GM18868 (cell line): ENCODE results near the gene ODAD4.

Experiments used
- ATAC-seq: cut with Tn5 transposase; IDR thresholded peaks from one replicate; pipeline ENCODE4 v1.9.1; 2021; ENCODE audit warnings: mild to moderate bottlenecking, moderate library complexity; ENCODE audit not compliant: unreplicated experiment

The ODAD4 gene

DNA sequence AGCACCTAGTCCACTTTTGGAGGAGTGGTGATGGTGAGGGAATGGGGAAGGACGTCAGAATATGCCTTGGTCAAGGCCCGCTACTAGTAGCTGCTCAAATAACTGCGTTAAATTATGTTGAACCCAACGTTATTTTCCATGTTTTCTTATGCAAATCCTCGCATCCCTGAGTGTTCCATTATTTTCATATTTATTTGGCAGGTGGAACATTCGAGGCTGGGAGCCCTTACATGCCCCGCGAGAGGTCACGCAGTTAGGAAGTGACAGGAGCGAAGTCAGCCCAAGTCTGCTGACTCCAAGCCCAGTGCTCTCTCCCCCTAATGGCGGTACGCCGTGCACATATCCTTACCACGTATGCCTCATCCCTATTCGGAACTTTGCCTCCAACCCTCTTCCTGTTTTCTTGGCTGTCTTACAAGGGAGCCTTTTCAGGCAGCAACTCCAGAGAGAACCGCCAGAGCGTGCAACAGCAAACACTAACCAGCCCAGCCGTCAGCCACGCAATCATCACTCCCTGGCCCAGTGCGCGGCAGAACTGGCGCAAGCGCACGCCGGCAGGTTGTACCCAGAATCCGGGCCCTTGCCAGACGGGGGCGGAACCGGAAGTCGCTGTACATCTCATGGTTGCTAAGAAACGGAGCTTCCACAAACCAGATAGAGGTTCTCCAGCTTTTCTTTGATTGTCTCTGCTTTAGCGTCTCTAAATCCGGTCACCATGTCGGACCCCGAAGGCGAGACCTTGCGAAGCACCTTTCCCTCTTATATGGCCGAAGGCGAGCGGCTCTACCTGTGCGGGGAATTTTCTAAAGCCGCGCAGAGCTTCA lies at the start of gene ODAD4:
Gene ODAD4 (plus strand): TSS at position 609 of the 824 bp plus-strand sequence. CDS start 107 bp downstream, at position 716.
- peak; percentile 92 for ATAC-seq

GRCh38 chr17:41882756-41883155 lies 47.7 kb upstream of the ODAD4 start:
- no peak for ATAC-seq

DNA sequence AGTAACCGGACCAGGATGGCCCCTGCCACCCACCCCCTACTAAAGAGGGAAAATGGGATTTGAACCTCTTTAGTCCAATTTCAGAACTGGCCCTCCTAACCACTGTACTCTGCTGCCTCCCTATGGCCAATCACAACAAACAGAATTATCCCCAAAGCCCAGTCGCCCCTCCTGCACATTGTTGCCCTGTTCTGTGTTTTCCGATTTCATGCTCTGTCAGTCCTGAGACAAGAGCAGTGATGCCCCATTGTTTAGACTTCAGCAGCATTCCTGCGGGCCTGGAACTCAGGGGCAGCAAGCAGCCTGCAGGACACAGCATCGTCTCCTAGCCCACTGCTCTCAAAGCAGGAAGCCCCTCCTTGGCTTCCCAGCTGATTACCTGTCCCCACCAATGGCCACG lies 44.7 kb upstream of the ODAD4 start:
- no peak for ATAC-seq

GRCh38 chr17:41888332-41888965 lies 42.0 kb upstream of the ODAD4 start:
- ATAC-seq: no peak

DNA sequence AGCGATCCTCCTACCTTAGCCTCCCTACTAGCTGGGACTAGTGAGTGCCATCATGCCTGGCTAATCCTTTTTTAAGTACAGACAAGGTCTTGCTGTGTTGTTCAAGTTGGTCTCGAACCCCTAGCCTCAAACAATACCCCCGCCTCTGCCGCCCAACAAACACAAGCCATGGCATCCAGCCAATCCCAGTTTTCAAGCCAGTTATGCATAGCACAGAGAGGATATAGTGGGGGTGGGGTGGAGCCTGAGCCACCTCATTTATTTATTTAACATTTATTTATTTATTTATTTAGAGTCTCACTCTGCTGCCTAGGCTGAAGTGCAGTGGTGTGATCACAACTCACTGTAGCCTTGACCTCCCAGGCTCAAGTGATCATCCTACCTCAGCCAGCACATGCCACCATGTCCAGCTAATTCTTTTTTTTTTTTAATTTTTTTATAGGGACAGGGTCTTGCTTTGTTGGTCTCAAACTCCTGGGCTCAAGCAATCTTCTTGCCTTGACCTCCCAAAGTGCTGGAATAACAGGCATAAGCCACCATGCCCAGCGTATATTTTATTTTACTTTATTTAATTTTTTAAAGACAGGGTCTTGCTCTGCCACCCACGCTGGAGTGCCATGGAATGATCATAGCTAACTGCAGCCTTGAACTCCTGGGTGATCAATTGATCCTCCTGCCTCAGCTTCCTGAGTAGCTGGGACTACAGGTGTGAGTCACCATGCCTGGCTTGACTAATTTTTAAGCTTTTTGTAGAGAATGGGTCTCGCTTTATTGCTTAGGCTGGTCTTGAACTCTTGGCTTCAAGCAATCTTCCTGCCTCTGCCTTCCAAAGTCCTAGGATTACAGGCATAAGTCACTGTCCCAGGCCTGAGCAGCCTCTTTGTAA lies 39.0 kb upstream of the ODAD4 start:
- ATAC-seq: no peak

- no peak for ATAC-seq
These were observed 38.4 kb upstream of the ODAD4 start for GRCh38 chr17:41892021-41892376.

GRCh38 chr17:41893384-41893783 lies 37.0 kb upstream of the ODAD4 start:
- no peak for ATAC-seq

- no peak for ATAC-seq
These were observed 35.6 kb upstream of the ODAD4 start for GRCh38 chr17:41894791-41895331.

DNA sequence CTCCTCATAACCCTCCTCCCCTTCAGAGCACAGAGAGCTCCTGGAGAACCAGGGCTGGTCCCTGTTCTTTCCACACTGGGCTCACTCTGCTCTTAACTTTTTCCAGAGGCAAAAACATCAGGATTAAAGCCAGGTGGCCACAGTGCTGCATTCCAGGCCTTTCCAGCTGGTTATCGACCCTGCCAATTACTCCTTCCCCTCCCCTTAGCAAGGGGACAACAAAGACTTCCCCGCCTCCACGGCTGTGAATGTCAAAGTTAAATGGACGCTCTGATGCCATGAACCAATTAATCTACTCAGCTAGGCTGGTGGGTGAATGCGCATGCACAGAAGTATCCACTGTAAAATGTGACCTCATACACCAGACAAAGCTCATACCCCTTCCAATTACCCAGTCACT lies 34.8 kb upstream of the ODAD4 start:
- ATAC-seq: no peak

DNA sequence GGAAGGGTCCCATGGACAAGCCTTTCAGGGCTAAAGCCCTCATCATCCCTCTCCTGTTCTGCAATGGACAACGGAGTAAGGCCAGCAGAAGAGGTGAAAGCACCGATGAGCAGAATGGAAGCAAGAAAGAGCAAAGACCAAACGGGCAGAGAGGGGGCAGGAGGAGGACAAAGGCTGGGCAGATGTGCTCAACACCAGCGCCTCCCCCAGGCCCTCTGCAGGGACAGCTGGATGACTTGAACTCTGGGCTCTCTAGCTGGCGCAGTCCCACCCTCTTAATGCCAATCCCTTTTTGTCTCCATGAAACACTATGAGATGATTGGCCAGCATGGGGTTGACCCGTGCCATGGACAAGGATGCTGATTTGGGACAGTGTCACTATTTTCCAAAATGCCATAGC lies 33.7 kb upstream of the ODAD4 start:
- no peak for ATAC-seq

GRCh38 chr17:41901646-41902045 lies 28.8 kb upstream of the ODAD4 start:
- no peak for ATAC-seq

DNA sequence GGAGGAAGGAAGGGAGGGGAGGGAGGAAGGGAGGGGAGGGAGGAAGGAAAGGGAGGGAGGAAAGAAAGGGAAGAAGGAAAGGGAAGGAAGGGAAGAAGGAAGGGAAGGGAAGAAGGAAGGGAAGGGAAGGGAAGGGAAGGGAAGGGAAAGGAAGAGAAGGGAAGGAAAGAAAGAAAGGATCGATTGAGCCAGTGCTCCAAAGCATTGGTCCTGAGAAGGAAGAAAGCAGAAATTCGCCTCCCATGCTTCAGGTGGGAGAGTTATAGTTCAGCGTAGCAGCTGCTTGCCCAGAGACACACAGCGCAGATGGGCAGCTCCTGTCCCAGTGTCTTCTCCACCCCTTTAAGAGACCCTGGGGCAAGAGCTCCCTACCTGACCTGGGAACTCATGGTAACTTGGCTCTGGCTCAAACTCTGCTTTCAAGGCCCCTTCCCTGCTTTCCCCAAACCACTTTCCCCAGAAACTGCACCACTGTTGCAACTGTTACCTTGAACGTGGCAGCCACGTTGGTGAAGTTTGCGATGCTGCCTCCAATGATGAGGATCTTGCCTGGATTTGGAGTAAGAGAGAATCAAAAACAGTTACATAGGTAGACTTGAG lies 26.1 kb upstream of the ODAD4 start:
- no peak for ATAC-seq

- ATAC-seq: no peak
These were observed 25.2 kb upstream of the ODAD4 start for GRCh38 chr17:41905172-41905571.

GRCh38 chr17:41906465-41907184 lies 23.8 kb upstream of the ODAD4 start:
- ATAC-seq: no peak

DNA sequence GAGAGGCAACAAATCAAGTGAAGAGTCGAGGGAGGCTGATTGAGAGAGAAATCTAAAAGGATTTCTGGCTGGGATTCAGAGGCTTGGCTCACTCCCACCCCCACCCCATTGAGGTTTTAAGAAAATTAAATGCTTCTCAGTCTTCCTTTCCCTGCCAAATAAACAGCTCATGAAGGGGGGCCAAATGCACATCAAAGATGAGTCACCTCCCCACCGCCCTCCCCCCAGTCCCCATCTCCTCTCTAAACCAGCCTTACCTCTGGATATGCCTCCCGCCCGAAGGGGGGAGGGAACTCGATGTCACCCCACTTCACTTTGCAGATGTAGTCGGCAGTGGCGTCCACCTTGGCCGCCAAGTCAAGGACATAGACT lies 23.2 kb upstream of the ODAD4 start:
- ATAC-seq: no peak

GRCh38 chr17:41907633-41908539 lies 22.5 kb upstream of the ODAD4 start:
- no peak for ATAC-seq

- ATAC-seq: no peak
These were observed 21.3 kb upstream of the ODAD4 start for GRCh38 chr17:41909088-41909487.

DNA sequence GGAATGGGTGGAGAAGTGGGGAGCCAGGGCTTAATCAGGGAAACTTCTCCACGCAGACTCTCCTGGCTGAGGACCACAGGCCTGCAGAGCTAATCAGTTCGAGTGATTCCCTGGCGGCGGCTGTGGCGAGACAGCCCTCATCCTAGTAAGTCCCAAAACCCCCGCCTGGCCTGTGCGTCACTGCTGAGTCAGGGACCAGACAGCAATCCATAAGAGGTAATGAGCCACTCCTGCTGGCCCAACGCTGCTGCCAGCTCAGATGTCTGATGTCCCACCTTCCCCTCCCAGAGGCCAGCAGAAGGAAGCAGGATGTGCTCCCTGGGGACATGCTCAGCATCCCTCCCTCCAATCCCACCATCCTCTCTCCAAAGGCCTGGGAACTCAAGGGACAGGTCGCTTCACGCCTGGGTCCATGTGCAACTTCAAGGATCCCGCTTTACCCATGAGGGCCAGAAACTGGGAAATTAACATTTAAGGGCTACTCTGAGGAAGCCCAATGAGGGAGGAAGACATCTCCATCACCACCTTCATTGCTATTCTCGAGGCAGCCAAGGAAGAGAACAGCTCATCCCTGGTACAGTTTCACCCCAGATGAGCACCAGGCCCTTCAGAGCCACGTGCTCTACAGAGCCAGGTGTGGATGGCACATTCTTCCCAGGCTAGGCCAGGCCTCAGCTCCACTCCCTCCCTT lies 19.6 kb upstream of the ODAD4 start:
- no peak for ATAC-seq

- no peak for ATAC-seq
These were observed 17.5 kb upstream of the ODAD4 start for GRCh38 chr17:41912925-41913324.
